HepG2 (cell line): ENCODE measurements around the gene CD58. TPM values are rescaled to one million over a fixed set of nuclear protein-coding genes. Genes with fewer than 3 reads are reported as not detected.
A peak's percentile ranks its signal among the peaks of the same experiment; 100 is the strongest.

Experiments used
- CCAR2 ChIP-seq: fragments of 200-400 bp; formaldehyde crosslinking; optimal IDR thresholded peaks from 2 replicates; pipeline ENCODE3; 2018; ENCODE audit warnings: low read depth, mild to moderate bottlenecking, low read length, moderate library complexity
- HDAC2 ChIP-seq: sonication (generic); formaldehyde crosslinking; IDR thresholded peaks from 2 replicates; pipeline ENCODE4 v1.4.0; 2020; ENCODE audit warnings: missing genetic modification reagents
- RFXAP ChIP-seq: sonication (generic); formaldehyde crosslinking; IDR thresholded peaks from 2 replicates; pipeline ENCODE4 v1.4.0; 2020; ENCODE audit warnings: missing genetic modification reagents, borderline replicate concordance
- polyA plus RNA-seq, 8 experiments: library from polyadenylated mRNA; depleted of rRNA in 3 of 8; stranded (reverse) in 7 of 8; unstranded in 1 of 8; fragments of >200 nt; fragmentation: Illumina TruSeq in 4 of 8; extraction: Trizol in 4 of 8; gene quantifications; 2 replicates each; pipeline versions ENCODE4 v1.2.1 to v1.2.3, GENCODE V29; 2011 to 2016; ENCODE audit warnings: low read depth in 4 of 8, missing spikeins in 1 of 8, mixed read lengths in 1 of 8; ENCODE audit not compliant: insufficient read depth in 1 of 8
- total RNA-seq, 5 experiments: library from RNA; depleted of rRNA; stranded (reverse); fragments of >200 nt; fragmentation: Illumina TruSeq; extraction: Trizol; gene quantifications; 2 replicates each; pipeline ENCODE4 v1.2.3, GENCODE V29; 2016; ENCODE audit warnings: low read depth in 1 of 5
- TF ChIP-seq, protein P1 (sequence below): sonication (generic); formaldehyde crosslinking; IDR thresholded peaks from 2 replicates; pipeline ENCODE4 v1.8.0; 2022; ENCODE audit warnings: mild to moderate bottlenecking, missing genetic modification reagents; ENCODE audit not compliant: insufficient replicate concordance
- TF ChIP-seq, protein P2 (sequence below): IDR thresholded peaks from 2 replicates; pipeline ENCODE4 v1.6.1; 2016; ENCODE audit warnings: missing genetic modification reagents, missing compliant biosample characterization
- TF ChIP-seq, protein P3 (sequence below): sonication (generic); formaldehyde crosslinking; IDR thresholded peaks from 2 replicates; pipeline ENCODE4 v1.9.0; 2021; ENCODE audit warnings: mild to moderate bottlenecking, missing genetic modification reagents
- TF ChIP-seq, protein P4 (sequence below): IDR thresholded peaks from 2 replicates; pipeline ENCODE4 v1.6.1; 2016; ENCODE audit warnings: missing compliant biosample characterization, missing genetic modification reagents, borderline replicate concordance
- TF ChIP-seq, protein P5 (sequence below): sonication (generic); formaldehyde crosslinking; IDR thresholded peaks from 2 replicates; pipeline ENCODE4 v1.4.0; 2020; ENCODE audit warnings: missing genetic modification reagents, mild to moderate bottlenecking, borderline replicate concordance
- TF ChIP-seq, protein P6 (sequence below): sonication (generic); formaldehyde crosslinking; IDR thresholded peaks from 2 replicates; pipeline ENCODE4 v1.5.1; 2020; ENCODE audit warnings: mild to moderate bottlenecking, missing genetic modification reagents, moderate library complexity

CD58 gene
- total and polyA plus RNA-seq, 2 of the 13 experiments (the other 11 are each of a cell fraction or from before 2014, with no cell fraction given): 9.4 to 13.5 TPM

DNA sequence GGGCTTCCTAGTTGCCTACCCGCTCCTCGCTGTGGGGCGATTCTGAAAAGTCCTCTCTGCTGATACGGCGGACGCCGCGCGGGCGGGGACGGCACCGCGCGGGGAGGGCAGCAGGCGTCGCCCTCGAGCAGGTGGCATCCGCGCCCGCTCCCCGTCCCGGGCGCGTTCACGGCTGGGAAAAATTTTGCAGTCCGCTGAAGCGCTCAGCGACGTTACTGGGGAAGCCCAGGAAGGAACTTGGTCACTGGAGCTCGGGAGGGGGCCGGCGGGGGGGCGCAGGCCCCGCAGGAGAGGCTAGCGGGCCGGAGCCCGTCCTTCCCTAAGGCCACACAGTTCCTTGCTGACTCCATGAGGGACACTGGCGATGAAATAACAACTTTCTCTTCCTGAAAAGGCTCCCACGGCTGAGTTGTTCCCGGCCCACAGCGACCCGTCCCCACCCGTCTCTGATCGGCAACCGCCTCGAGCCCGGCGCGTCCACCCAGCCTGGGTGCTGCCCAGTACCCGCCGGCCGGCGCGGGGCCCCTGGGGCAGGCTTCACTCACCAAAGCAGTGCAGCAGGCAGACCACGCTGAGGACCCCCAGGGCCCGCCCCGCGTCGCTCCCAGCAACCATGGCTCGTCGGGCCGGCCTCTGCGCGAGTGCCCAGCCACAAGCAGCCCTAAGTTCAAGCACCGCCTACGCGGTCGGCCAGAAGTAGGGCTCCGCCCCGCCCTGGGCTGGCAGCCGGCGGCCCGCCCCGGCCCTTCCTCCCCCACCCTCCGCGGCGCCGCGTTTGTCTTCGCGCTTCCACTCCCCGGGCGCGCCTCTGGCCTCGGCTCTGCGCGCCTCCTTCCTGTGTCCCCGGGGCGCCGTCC lies at the start of gene CD58 (continued):
- TF ChIP-seq, protein P1, sequence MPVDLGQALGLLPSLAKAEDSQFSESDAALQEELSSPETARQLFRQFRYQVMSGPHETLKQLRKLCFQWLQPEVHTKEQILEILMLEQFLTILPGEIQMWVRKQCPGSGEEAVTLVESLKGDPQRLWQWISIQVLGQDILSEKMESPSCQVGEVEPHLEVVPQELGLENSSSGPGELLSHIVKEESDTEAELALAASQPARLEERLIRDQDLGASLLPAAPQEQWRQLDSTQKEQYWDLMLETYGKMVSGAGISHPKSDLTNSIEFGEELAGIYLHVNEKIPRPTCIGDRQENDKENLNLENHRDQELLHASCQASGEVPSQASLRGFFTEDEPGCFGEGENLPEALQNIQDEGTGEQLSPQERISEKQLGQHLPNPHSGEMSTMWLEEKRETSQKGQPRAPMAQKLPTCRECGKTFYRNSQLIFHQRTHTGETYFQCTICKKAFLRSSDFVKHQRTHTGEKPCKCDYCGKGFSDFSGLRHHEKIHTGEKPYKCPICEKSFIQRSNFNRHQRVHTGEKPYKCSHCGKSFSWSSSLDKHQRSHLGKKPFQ (CRISPR knock-in tag): no peak
- peak; percentile 40; the same call in 1 of the 2 replicates for TF ChIP-seq RFXAP
- TF ChIP-seq, protein P2, sequence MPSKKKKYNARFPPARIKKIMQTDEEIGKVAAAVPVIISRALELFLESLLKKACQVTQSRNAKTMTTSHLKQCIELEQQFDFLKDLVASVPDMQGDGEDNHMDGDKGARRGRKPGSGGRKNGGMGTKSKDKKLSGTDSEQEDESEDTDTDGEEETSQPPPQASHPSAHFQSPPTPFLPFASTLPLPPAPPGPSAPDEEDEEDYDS: peak; percentile 28; the same call in 1 of the 2 replicates
- TF ChIP-seq, protein P3, sequence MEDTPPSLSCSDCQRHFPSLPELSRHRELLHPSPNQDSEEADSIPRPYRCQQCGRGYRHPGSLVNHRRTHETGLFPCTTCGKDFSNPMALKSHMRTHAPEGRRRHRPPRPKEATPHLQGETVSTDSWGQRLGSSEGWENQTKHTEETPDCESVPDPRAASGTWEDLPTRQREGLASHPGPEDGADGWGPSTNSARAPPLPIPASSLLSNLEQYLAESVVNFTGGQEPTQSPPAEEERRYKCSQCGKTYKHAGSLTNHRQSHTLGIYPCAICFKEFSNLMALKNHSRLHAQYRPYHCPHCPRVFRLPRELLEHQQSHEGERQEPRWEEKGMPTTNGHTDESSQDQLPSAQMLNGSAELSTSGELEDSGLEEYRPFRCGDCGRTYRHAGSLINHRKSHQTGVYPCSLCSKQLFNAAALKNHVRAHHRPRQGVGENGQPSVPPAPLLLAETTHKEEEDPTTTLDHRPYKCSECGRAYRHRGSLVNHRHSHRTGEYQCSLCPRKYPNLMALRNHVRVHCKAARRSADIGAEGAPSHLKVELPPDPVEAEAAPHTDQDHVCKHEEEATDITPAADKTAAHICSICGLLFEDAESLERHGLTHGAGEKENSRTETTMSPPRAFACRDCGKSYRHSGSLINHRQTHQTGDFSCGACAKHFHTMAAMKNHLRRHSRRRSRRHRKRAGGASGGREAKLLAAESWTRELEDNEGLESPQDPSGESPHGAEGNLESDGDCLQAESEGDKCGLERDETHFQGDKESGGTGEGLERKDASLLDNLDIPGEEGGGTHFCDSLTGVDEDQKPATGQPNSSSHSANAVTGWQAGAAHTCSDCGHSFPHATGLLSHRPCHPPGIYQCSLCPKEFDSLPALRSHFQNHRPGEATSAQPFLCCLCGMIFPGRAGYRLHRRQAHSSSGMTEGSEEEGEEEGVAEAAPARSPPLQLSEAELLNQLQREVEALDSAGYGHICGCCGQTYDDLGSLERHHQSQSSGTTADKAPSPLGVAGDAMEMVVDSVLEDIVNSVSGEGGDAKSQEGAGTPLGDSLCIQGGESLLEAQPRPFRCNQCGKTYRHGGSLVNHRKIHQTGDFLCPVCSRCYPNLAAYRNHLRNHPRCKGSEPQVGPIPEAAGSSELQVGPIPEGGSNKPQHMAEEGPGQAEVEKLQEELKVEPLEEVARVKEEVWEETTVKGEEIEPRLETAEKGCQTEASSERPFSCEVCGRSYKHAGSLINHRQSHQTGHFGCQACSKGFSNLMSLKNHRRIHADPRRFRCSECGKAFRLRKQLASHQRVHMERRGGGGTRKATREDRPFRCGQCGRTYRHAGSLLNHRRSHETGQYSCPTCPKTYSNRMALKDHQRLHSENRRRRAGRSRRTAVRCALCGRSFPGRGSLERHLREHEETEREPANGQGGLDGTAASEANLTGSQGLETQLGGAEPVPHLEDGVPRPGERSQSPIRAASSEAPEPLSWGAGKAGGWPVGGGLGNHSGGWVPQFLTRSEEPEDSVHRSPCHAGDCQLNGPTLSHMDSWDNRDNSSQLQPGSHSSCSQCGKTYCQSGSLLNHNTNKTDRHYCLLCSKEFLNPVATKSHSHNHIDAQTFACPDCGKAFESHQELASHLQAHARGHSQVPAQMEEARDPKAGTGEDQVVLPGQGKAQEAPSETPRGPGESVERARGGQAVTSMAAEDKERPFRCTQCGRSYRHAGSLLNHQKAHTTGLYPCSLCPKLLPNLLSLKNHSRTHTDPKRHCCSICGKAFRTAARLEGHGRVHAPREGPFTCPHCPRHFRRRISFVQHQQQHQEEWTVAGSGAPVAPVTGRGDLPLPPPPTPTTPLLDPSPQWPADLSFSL (CRISPR knock-in tag): no peak
- TF ChIP-seq, protein P4, sequence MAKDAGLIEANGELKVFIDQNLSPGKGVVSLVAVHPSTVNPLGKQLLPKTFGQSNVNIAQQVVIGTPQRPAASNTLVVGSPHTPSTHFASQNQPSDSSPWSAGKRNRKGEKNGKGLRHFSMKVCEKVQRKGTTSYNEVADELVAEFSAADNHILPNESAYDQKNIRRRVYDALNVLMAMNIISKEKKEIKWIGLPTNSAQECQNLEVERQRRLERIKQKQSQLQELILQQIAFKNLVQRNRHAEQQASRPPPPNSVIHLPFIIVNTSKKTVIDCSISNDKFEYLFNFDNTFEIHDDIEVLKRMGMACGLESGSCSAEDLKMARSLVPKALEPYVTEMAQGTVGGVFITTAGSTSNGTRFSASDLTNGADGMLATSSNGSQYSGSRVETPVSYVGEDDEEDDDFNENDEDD (CRISPR knock-in tag): peak; percentile 89; the same call in 1 of the 2 replicates
- TF ChIP-seq, protein P5, sequence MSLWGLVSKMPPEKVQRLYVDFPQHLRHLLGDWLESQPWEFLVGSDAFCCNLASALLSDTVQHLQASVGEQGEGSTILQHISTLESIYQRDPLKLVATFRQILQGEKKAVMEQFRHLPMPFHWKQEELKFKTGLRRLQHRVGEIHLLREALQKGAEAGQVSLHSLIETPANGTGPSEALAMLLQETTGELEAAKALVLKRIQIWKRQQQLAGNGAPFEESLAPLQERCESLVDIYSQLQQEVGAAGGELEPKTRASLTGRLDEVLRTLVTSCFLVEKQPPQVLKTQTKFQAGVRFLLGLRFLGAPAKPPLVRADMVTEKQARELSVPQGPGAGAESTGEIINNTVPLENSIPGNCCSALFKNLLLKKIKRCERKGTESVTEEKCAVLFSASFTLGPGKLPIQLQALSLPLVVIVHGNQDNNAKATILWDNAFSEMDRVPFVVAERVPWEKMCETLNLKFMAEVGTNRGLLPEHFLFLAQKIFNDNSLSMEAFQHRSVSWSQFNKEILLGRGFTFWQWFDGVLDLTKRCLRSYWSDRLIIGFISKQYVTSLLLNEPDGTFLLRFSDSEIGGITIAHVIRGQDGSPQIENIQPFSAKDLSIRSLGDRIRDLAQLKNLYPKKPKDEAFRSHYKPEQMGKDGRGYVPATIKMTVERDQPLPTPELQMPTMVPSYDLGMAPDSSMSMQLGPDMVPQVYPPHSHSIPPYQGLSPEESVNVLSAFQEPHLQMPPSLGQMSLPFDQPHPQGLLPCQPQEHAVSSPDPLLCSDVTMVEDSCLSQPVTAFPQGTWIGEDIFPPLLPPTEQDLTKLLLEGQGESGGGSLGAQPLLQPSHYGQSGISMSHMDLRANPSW (CRISPR knock-in tag): no peak
- TF ChIP-seq, protein P6, sequence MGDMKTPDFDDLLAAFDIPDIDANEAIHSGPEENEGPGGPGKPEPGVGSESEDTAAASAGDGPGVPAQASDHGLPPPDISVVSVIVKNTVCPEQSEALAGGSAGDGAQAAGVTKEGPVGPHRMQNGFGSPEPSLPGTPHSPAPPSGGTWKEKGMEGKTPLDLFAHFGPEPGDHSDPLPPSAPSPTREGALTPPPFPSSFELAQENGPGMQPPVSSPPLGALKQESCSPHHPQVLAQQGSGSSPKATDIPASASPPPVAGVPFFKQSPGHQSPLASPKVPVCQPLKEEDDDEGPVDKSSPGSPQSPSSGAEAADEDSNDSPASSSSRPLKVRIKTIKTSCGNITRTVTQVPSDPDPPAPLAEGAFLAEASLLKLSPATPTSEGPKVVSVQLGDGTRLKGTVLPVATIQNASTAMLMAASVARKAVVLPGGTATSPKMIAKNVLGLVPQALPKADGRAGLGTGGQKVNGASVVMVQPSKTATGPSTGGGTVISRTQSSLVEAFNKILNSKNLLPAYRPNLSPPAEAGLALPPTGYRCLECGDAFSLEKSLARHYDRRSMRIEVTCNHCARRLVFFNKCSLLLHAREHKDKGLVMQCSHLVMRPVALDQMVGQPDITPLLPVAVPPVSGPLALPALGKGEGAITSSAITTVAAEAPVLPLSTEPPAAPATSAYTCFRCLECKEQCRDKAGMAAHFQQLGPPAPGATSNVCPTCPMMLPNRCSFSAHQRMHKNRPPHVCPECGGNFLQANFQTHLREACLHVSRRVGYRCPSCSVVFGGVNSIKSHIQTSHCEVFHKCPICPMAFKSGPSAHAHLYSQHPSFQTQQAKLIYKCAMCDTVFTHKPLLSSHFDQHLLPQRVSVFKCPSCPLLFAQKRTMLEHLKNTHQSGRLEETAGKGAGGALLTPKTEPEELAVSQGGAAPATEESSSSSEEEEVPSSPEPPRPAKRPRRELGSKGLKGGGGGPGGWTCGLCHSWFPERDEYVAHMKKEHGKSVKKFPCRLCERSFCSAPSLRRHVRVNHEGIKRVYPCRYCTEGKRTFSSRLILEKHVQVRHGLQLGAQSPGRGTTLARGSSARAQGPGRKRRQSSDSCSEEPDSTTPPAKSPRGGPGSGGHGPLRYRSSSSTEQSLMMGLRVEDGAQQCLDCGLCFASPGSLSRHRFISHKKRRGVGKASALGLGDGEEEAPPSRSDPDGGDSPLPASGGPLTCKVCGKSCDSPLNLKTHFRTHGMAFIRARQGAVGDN (CRISPR knock-in tag): peak; percentile 77
- 0 out of 2 replicates have a peak, but pooled peaks have one; percentile 8 for TF ChIP-seq HDAC2 (CRISPR knock-in tag)
- no peak for TF ChIP-seq CCAR2
